IPS-18c (cell line): ENCODE results near the gene TMEM178B.

Experiments used
- H3K4me3 ChIP-seq: 2 replicates; pipeline ENCODE4 v1.7.0; 2013; ENCODE audit warnings: low read depth, mild to moderate bottlenecking, low read length, moderate library complexity; ENCODE audit not compliant: insufficient read depth
- H3K9me3 ChIP-seq: one replicate; pipeline ENCODE4 v1.6.1; 2013; ENCODE audit warnings: mild to moderate bottlenecking, low read length, moderate library complexity; ENCODE audit not compliant: control insufficient read depth, insufficient read depth

TMEM178B gene

GRCh38 chr7:141454338-141454737 is 380.5 kb downstream of the TMEM178B start:
- no peaks in the 10 kb centered on the region for H3K9me3 ChIP-seq
- H3K4me3 ChIP-seq, result no peak overlapping the region

- H3K9me3 ChIP-seq, result no peaks in the 10 kb centered on the region
- no peak overlapping the region for H3K4me3 ChIP-seq
Measured at GRCh38 chr7:141455723-141456122, 381.9 kb downstream of the TMEM178B start.

- Histone ChIP-seq H3K4me3 (no peak overlapping the region), H3K9me3 (no peaks in the 10 kb centered on the region)
Measured at GRCh38 chr7:141456298-141456697, 382.4 kb downstream of the TMEM178B start.

GRCh38 chr7:141456711-141457110 is 382.8 kb downstream of the TMEM178B start:
- Histone ChIP-seq H3K4me3 (no peak overlapping the region), H3K9me3 (no peaks in the 10 kb centered on the region)

GRCh38 chr7:141460781-141461715 is 387.2 kb downstream of the TMEM178B start:
- no peaks in the 10 kb centered on the region for H3K9me3 ChIP-seq
- no peak overlapping the region for H3K4me3 ChIP-seq

GRCh38 chr7:141461924-141462323 is 388.1 kb downstream of the TMEM178B start:
- H3K9me3 ChIP-seq, result no peaks in the 10 kb centered on the region

GRCh38 chr7:141462958-141463357 is 389.1 kb downstream of the TMEM178B start:
- H3K9me3 ChIP-seq, result no peaks in the 10 kb centered on the region
- no peak overlapping the region for H3K4me3 ChIP-seq

More at GRCh38 chr7:141461924-141462323, 388.1 kb downstream of the TMEM178B start:
- H3K4me3 ChIP-seq, result no peak overlapping the region

GRCh38 chr7:141463986-141464385 is 390.1 kb downstream of the TMEM178B start:
- Histone ChIP-seq H3K9me3 (no peaks in the 10 kb centered on the region), H3K4me3 (no peak overlapping the region)

- no peaks in the 10 kb centered on the region for H3K9me3 ChIP-seq
- H3K4me3 ChIP-seq, result no peak overlapping the region
Measured at GRCh38 chr7:141464551-141464950, 390.7 kb downstream of the TMEM178B start.

- Histone ChIP-seq H3K4me3 (no peak overlapping the region), H3K9me3 (no peaks in the 10 kb centered on the region)
Measured at GRCh38 chr7:141466151-141466904, 392.5 kb downstream of the TMEM178B start.

GRCh38 chr7:141468341-141468740 is 394.5 kb downstream of the TMEM178B start:
- Histone ChIP-seq H3K4me3 (no peak overlapping the region), H3K9me3 (no peaks in the 10 kb centered on the region)

- no peaks in the 10 kb centered on the region for H3K9me3 ChIP-seq
- H3K4me3 ChIP-seq, result no peak overlapping the region
Measured at GRCh38 chr7:141475679-141476078, 401.8 kb downstream of the TMEM178B start.

GRCh38 chr7:141477865-141478264 is 404.0 kb downstream of the TMEM178B start:
- no peak overlapping the region for H3K4me3 ChIP-seq
- no peaks in the 10 kb centered on the region for H3K9me3 ChIP-seq

- no peak overlapping the region for H3K4me3 ChIP-seq
- H3K9me3 ChIP-seq, result no peaks in the 10 kb centered on the region
Measured at GRCh38 chr7:141478845-141479244, 405.0 kb downstream of the TMEM178B start.

- Histone ChIP-seq H3K9me3 (no peaks in the 10 kb centered on the region), H3K4me3 (no peak overlapping the region)
Measured at GRCh38 chr7:141480953-141481352, 407.1 kb downstream of the TMEM178B start.

GRCh38 chr7:141481971-141482370 is 408.1 kb downstream of the TMEM178B start:
- Histone ChIP-seq H3K9me3 (no peaks in the 10 kb centered on the region), H3K4me3 (no peak overlapping the region)

GRCh38 chr7:141483044-141483443 is 409.2 kb downstream of the TMEM178B start:
- H3K4me3 ChIP-seq, result no peak overlapping the region
- H3K9me3 ChIP-seq, result no peaks in the 10 kb centered on the region

GRCh38 chr7:141484907-141485306 is 411.0 kb downstream of the TMEM178B start:
- Histone ChIP-seq H3K4me3 (no peak overlapping the region), H3K9me3 (no peaks in the 10 kb centered on the region)
